Activated T-cell treated with anti-CD3 and anti-CD28 coated beads, Interleukin-2, amount 50 U/mL, for 72 hours (primary cell): ENCODE measurements around the gene CYP19A1. TPM values are rescaled to one million over a fixed set of nuclear protein-coding genes. Genes with fewer than 3 reads are reported as not detected.
"Not testable (repeated sequence)": the region's sequence is repeated elsewhere in the genome, so short reads cannot be mapped to it uniquely, and the experiment has no call there.

Experiments used
- ATAC-seq, 2 donors: fragments of 150-1000 bp; cut with Tn5 transposase; replicated peaks in 1 of 2; 2 replicates each; pipeline ENCODE4 v1.10.0; 2021; ENCODE audit warnings: moderate library complexity in 2 of 2, mild to moderate bottlenecking in 1 of 2
- DNase-seq, 2 donors: peaks; one replicate each; pipeline ENCODE4 v3.0.0; 2021 to 2022; ENCODE audit warnings: mixed read lengths in 1 of 2
- H3K27ac Mint-ChIP-seq: one replicate; pipeline ENCODE4 v1.8.0; 2022; ENCODE audit warnings: mild to moderate bottlenecking, moderate library complexity, mixed read lengths
- H3K27me3 Mint-ChIP-seq: one replicate; pipeline ENCODE4 v1.8.0; 2022; ENCODE audit warnings: low read depth, mixed read lengths
- H3K36me3 Mint-ChIP-seq, 2 donors: one replicate each; pipeline ENCODE4 v1.8.0; 2022; ENCODE audit warnings: mixed read lengths in 2 of 2, mild to moderate bottlenecking in 1 of 2; ENCODE audit not compliant: insufficient read depth in 2 of 2
- H3K4me1 Mint-ChIP-seq: one replicate; pipeline ENCODE4 v1.8.0; 2022; ENCODE audit warnings: low read depth, mixed read lengths
- H3K4me3 Mint-ChIP-seq, 2 donors: one replicate each; pipeline ENCODE4 v1.8.0; 2022; ENCODE audit warnings: mild to moderate bottlenecking in 2 of 2, mixed read lengths in 2 of 2, moderate library complexity in 2 of 2
- H3K9me3 Mint-ChIP-seq, 2 donors: one replicate each; pipeline ENCODE4 v1.8.0; 2022; ENCODE audit warnings: mixed read lengths in 2 of 2
- total RNA-seq, 2 donors: library from RNA; stranded (reverse); gene quantifications; one replicate each; pipeline ENCODE4 v1.2.3, GENCODE V29; 2022

CYP19A1 gene
- total RNA-seq, 2 donors from 2014 or later, result not detected

- no peak for DNase-seq
- H3K4me1 Mint-ChIP-seq, result no peaks in the 10 kb centered on the region
- no peaks in the 10 kb centered on the region for H3K36me3 Mint-ChIP-seq
- no peak overlapping the region for H3K27ac Mint-ChIP-seq
- H3K9me3 Mint-ChIP-seq, result no peaks in the 10 kb centered on the region
- H3K27me3 Mint-ChIP-seq, result peaks cover 28% of the 10 kb centered on the region
- no peak overlapping the region for H3K4me3 Mint-ChIP-seq
- no peak for ATAC-seq
Observed at GRCh38 chr15:51193526-51193925, 144.9 kb downstream of the CYP19A1 start.

- no peak overlapping the region for H3K4me3 Mint-ChIP-seq
- H3K27me3 Mint-ChIP-seq, result peaks cover 22% of the 10 kb centered on the region
- no peaks in the 10 kb centered on the region for H3K36me3 Mint-ChIP-seq
- H3K27ac Mint-ChIP-seq, result no peak overlapping the region
- peak; percentile 58 to 60 for ATAC-seq
- H3K4me1 Mint-ChIP-seq, result no peaks in the 10 kb centered on the region
- no peaks in the 10 kb centered on the region for H3K9me3 Mint-ChIP-seq
- peak; percentile 79 to 84 for DNase-seq
Observed at GRCh38 chr15:51192521-51193280, 145.7 kb downstream of the CYP19A1 start.

DNA sequence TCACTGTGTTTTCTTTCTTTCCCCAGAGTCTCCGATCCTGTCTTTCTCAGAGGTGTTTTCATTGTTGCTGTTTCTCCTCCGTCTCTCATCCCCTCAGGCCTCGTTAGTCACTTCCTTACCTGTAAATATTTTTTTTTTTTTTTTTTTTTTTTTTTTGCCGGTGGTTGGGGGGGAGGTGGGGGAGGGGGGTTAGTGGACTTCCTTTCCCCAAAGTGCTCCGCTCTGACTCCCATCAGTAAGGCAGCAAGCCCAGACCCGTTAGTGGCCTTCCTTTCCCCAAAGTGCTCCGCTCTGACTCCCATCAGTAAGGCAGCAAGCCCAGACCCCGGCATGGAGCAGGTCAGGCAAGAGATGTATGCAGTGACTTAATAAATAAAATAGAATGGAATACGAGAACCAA is 146.6 kb downstream of the CYP19A1 start:
- H3K4me3 Mint-ChIP-seq, result no peak overlapping the region
- peaks cover 18% of the 10 kb centered on the region for H3K27me3 Mint-ChIP-seq
- ATAC-seq (no peak), DNase-seq (no peak)
- no peaks in the 10 kb centered on the region for H3K9me3 Mint-ChIP-seq
- H3K4me1 Mint-ChIP-seq, result no peaks in the 10 kb centered on the region
- H3K36me3 Mint-ChIP-seq, result no peaks in the 10 kb centered on the region
- no peak overlapping the region for H3K27ac Mint-ChIP-seq

DNA sequence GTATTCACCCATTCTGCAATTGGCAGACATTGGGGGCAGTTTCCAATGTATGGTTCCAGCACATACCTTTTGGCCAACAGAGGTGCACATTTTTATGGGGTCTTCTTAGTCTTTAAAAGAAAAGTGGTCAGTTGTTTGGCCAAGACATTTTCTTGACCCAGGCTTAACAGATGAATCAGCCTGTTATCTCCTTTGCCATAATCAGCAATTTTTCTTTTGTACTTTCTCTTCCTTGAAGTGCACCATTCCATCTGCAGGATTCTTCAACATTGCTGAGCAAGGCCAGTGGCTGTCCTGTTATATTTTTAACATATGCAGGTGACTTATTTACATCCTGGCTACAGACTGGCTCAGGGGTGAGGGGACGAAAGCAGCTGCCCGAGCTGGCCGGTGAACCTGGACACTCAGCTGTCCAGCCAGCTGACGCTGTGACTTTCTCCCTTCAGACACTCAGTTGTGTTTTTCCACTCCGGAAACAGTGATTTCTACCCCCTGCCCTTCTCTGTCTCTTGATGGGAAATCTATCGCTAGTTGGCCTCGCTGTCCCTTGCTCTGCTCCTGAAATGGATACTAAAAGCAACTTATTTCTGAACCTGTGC is 147.2 kb downstream of the CYP19A1 start:
- Mint-ChIP-seq H3K4me3 (no peak overlapping the region), H3K27ac (no peak overlapping the region), H3K4me1 (no peaks in the 10 kb centered on the region), H3K9me3 (no peaks in the 10 kb centered on the region), H3K36me3 (no peaks in the 10 kb centered on the region), H3K27me3 (peaks cover 16% of the 10 kb centered on the region)
- no peak for DNase-seq
- ATAC-seq, result no peak

- Mint-ChIP-seq H3K4me1 (no peaks in the 10 kb centered on the region), H3K36me3 (no peaks in the 10 kb centered on the region), H3K27me3 (peaks cover 16% of the 10 kb centered on the region), H3K27ac (no peak overlapping the region), H3K4me3 (no peak overlapping the region), H3K9me3 (no peaks in the 10 kb centered on the region)
- no peak for ATAC-seq
- no peak for DNase-seq
Observed at GRCh38 chr15:51190424-51191068, 147.8 kb downstream of the CYP19A1 start.

DNA sequence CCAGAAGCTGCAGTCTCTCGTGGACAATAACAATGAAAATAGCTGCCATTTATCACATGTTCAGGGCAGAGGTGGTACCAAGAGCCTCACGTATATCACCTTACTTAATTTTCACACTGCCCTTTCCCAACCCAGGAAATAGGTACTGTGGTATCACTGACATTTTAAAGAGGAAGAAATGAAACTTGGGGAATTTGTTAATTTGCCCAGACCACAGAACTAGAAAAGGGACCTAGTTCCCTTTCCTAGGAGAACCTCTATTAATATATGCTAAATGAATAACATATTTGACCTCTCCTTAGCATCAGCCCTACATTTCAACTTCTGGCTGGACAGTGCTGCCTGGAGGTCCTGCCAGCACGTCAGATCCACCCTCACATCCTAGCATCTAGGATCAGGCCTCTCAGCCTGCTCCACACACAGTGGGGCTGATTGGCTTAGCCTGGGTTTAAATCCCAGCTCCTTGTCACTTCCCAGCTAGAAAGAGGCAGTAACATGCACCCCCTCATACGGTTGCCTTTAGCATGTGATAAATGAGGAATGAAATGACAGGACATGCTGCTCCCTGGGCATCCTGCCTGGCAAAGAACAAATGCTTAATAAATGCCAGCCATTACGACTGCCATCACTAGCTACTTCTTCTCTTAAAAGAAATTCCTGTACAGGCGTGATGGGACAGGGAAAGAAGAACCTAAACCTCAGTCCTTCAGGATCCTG is 148.6 kb downstream of the CYP19A1 start:
- Mint-ChIP-seq H3K36me3 (no peaks in the 10 kb centered on the region), H3K9me3 (no peaks in the 10 kb centered on the region), H3K4me3 (no peak overlapping the region), H3K27ac (no peak overlapping the region), H3K4me1 (no peaks in the 10 kb centered on the region), H3K27me3 (peaks cover 16% of the 10 kb centered on the region)
- DNase-seq (no peak), ATAC-seq (no peak)

DNA sequence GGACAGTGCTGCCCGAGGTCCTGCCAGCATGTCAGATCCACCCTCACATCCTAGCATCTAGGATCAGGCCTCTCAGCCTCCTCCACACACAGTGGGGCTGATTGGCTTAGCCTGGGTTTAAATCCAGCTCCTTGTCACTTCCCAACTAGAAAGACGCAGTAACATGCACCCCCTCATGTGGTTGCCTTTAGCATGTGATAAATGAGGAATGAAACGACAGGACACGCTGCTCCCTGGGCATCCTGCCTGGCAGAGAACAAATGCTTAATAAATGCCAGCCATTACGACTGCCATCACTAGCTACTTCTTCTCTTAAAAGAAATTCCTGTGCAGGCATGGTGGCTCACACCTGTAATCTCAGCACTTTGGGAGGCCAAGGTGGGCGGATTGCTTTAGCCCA is 149.6 kb downstream of the CYP19A1 start:
- H3K36me3 Mint-ChIP-seq, H3K27ac Mint-ChIP-seq, ATAC-seq, H3K4me1 Mint-ChIP-seq, DNase-seq, H3K9me3 Mint-ChIP-seq, H3K4me3 Mint-ChIP-seq, H3K27me3 Mint-ChIP-seq: not testable (repeated sequence)

- Mint-ChIP-seq H3K9me3 (no peaks in the 10 kb centered on the region), H3K4me3 (no peak overlapping the region), H3K4me1 (no peaks in the 10 kb centered on the region), H3K27me3 (no peaks in the 10 kb centered on the region), H3K27ac (no peak overlapping the region), H3K36me3 (no peaks in the 10 kb centered on the region)
- no peak for DNase-seq
- no peak for ATAC-seq
Observed at GRCh38 chr15:51186891-51187290, 151.5 kb downstream of the CYP19A1 start.

DNA sequence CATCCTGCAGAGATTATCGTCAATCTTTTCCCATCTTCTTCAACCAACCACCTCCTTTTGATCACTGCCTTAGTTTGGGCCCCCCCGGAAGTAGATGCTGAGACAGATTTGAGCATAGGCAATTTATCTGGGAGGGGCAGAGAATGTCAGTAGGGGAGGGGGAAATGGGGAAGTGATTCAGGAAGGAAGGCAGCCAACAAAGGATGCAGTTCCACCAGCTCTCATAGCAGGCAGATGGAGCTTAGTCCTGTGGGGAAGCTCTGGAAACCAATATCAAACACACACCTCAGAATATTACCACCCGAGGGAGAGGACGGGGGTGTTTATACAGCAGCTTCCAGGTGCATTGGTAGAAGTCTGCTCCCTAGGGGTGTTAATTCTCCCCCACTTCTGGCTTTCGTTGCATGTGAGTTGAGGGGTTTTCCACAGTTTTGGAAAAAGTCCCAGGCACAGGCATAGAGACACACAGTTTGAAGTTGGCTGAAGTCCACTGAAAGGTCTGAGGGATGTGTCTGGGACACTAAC is 152.2 kb downstream of the CYP19A1 start:
- no peak for ATAC-seq
- Mint-ChIP-seq H3K4me1 (no peaks in the 10 kb centered on the region), H3K27me3 (no peaks in the 10 kb centered on the region), H3K27ac (no peak overlapping the region), H3K36me3 (no peaks in the 10 kb centered on the region), H3K9me3 (no peaks in the 10 kb centered on the region), H3K4me3 (no peak overlapping the region)
- no peak for DNase-seq

- H3K27me3 Mint-ChIP-seq, result no peaks in the 10 kb centered on the region
- H3K36me3 Mint-ChIP-seq, result no peaks in the 10 kb centered on the region
- DNase-seq (no peak), ATAC-seq (no peak)
- H3K4me1 Mint-ChIP-seq, result no peaks in the 10 kb centered on the region
- H3K9me3 Mint-ChIP-seq, result no peaks in the 10 kb centered on the region
- no peak overlapping the region for H3K27ac Mint-ChIP-seq
- no peak overlapping the region for H3K4me3 Mint-ChIP-seq
Observed at GRCh38 chr15:51185213-51186159, 152.9 kb downstream of the CYP19A1 start.

- DNase-seq (no peak), ATAC-seq (no peak)
- Mint-ChIP-seq H3K4me3 (no peak overlapping the region), H3K36me3 (no peaks in the 10 kb centered on the region), H3K27me3 (peaks cover 5% of the 10 kb centered on the region), H3K27ac (no peak overlapping the region), H3K9me3 (peaks cover 0 to 1% of the 10 kb centered on the region in 2 donors), H3K4me1 (no peaks in the 10 kb centered on the region)
Observed at GRCh38 chr15:51184627-51185026, 153.8 kb downstream of the CYP19A1 start.

- DNase-seq (no peak), ATAC-seq (no peak)
- Mint-ChIP-seq H3K36me3 (no peaks in the 10 kb centered on the region), H3K27me3 (peaks cover 5% of the 10 kb centered on the region), H3K27ac (no peak overlapping the region), H3K4me1 (no peaks in the 10 kb centered on the region), H3K9me3 (peaks cover 0 to 1% of the 10 kb centered on the region in 2 donors), H3K4me3 (no peak overlapping the region)
Observed at GRCh38 chr15:51183076-51183475, 155.3 kb downstream of the CYP19A1 start.
